SK-N-SH treated with all-trans-retinoic acid at 6 μM for 48 hours (cell line): ENCODE data around the gene SLC2A5.

Experiments used
- ATAC-seq: fragments of 200-7000 bp; cut with Tn5 transposase; 3 replicates; pipeline ENCODE4 v1.9.1; 2020; ENCODE audit warnings: mild to moderate bottlenecking, moderate library complexity
- ARNTL ChIP-seq: fragments of 450-650 bp; formaldehyde crosslinking; IDR thresholded peaks from 2 replicates; pipeline ENCODE4 v1.5.0; 2020; ENCODE audit warnings: low read depth, mild to moderate bottlenecking, moderate library complexity, borderline replicate concordance
- BACH2 ChIP-seq: fragments of 250-450 bp; sonication (Bioruptor Pico); IDR thresholded peaks from 2 replicates; pipeline ENCODE4 v1.9.0; 2021; ENCODE audit warnings: mild to moderate bottlenecking, borderline replicate concordance
- CSDC2 ChIP-seq: fragments of 250-450 bp; sonication (Bioruptor Pico); IDR thresholded peaks from 2 replicates; pipeline ENCODE4 v1.5.0; 2020; ENCODE audit warnings: mild to moderate bottlenecking, moderate library complexity
- ESRRG ChIP-seq: fragments of 250-450 bp; sonication (Bioruptor Pico); IDR thresholded peaks from 2 replicates; pipeline ENCODE4 v1.6.1; 2021; ENCODE audit warnings: mild to moderate bottlenecking
- GLIS3 ChIP-seq: fragments of 250-450 bp; sonication (Bioruptor Pico); IDR thresholded peaks from 2 replicates; pipeline ENCODE4 v1.5.0; 2020; ENCODE audit warnings: mild to moderate bottlenecking, moderate library complexity
- ISL1 ChIP-seq: fragments of 250-450 bp; sonication (Bioruptor Pico); IDR thresholded peaks from 2 replicates; pipeline ENCODE4 v2.1.2; 2022; ENCODE audit warnings: mild to moderate bottlenecking, moderate library complexity
- OSR1 ChIP-seq: fragments of 250-450 bp; sonication (Bioruptor Pico); IDR thresholded peaks from 2 replicates; pipeline ENCODE4 v1.8.0; 2022; ENCODE audit warnings: moderate library complexity, mild to moderate bottlenecking, inconsistent platforms
- PPARA ChIP-seq: fragments of 250-450 bp; sonication (Bioruptor Pico); IDR thresholded peaks from 2 replicates; pipeline ENCODE4 v1.5.0; 2020; ENCODE audit warnings: mild to moderate bottlenecking, borderline replicate concordance
- RARB ChIP-seq: fragments of 250-450 bp; sonication (Bioruptor Pico); IDR thresholded peaks from 2 replicates; pipeline ENCODE4 v1.8.0; 2021; ENCODE audit warnings: mild to moderate bottlenecking, moderate library complexity
- SNAI2 ChIP-seq: fragments of 250-450 bp; sonication (Bioruptor Pico); IDR thresholded peaks from 2 replicates; pipeline ENCODE4 v1.5.0; 2020; ENCODE audit warnings: mild to moderate bottlenecking, moderate library complexity
- TCF4 ChIP-seq: fragments of 250-450 bp; sonication (Bioruptor Pico); IDR thresholded peaks from 2 replicates; pipeline ENCODE4 v1.8.0; 2021; ENCODE audit warnings: mild to moderate bottlenecking, moderate library complexity, borderline replicate concordance
- TOX ChIP-seq: fragments of 250-450 bp; sonication (Bioruptor Pico); IDR thresholded peaks from 2 replicates; pipeline ENCODE4 v1.8.0; 2021; ENCODE audit warnings: mild to moderate bottlenecking, moderate library complexity, borderline replicate concordance
- ZC3H10 ChIP-seq: fragments of 250-450 bp; sonication (Bioruptor Pico); IDR thresholded peaks from 2 replicates; pipeline ENCODE4 v1.5.1; 2021; ENCODE audit warnings: mild to moderate bottlenecking, moderate library complexity
- ZFP3 ChIP-seq: fragments of 250-450 bp; sonication (Bioruptor Pico); IDR thresholded peaks from 2 replicates; pipeline ENCODE4 v1.5.0; 2020; ENCODE audit warnings: mild to moderate bottlenecking, moderate library complexity
- ZFP30 ChIP-seq: fragments of 450-650 bp; formaldehyde crosslinking; IDR thresholded peaks from 2 replicates; pipeline ENCODE4 v1.5.0; 2022; ENCODE audit warnings: mild to moderate bottlenecking, moderate library complexity
- ZNF70 ChIP-seq: fragments of 450-650 bp; formaldehyde crosslinking; IDR thresholded peaks from 2 replicates; pipeline ENCODE4 v1.5.0; 2020; ENCODE audit warnings: mild to moderate bottlenecking, moderate library complexity
- ZNF8 ChIP-seq: fragments of 450-650 bp; formaldehyde crosslinking; IDR thresholded peaks from 2 replicates; pipeline ENCODE4 v1.5.0; 2020; ENCODE audit warnings: mild to moderate bottlenecking, moderate library complexity
- TF ChIP-seq, protein P1 (sequence below): fragments of 250-450 bp; sonication (Bioruptor Pico); IDR thresholded peaks from 2 replicates; pipeline ENCODE4 v1.5.0; 2020; ENCODE audit warnings: mild to moderate bottlenecking, moderate library complexity
- TF ChIP-seq, protein P2 (sequence below): fragments of 250-450 bp; sonication (Bioruptor Pico); IDR thresholded peaks from 2 replicates; pipeline ENCODE4 v1.5.1; 2020; ENCODE audit warnings: low read depth, mild to moderate bottlenecking, moderate library complexity
- TF ChIP-seq, protein P3 (sequence below): fragments of 250-450 bp; sonication (Bioruptor Pico); IDR thresholded peaks from 2 replicates; pipeline ENCODE4 v1.8.0; 2020; ENCODE audit warnings: mild to moderate bottlenecking, moderate library complexity, borderline replicate concordance
- TF ChIP-seq, protein P4 (sequence below): fragments of 250-450 bp; sonication (Bioruptor Pico); IDR thresholded peaks from 2 replicates; pipeline ENCODE4 v1.8.0; 2021; ENCODE audit warnings: low read depth, mild to moderate bottlenecking, moderate library complexity, borderline replicate concordance

The SLC2A5 gene

DNA sequence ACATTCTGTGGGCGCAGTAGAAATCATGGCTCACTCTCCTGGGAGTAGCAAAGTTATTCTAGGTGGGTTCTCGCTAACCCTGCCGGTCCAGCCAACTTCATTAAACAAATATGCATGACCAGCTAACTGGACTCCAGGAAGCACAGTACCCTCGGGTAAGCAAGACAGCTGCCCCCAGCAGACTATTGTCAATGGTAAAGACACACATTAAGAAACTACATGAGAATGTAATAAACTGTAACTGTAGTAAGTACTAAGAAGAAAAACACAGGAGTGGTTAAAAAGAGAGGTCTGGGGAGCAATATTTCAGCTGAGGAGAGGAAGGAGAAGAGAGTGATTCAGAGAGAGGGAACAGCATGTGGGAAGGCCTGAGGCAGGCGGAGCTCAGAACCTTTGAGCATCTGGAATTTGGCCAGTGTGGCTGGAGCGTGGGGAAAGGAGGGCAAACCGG lies 7.4 kb downstream of the SLC2A5 start:
- no peak for ATAC-seq
- TF ChIP-seq ZFP3 (CRISPR knock-in tag), result no peak
- TF ChIP-seq ZNF70 (CRISPR knock-in tag), result no peak
- TF ChIP-seq RARB (CRISPR knock-in tag), result no peak

DNA sequence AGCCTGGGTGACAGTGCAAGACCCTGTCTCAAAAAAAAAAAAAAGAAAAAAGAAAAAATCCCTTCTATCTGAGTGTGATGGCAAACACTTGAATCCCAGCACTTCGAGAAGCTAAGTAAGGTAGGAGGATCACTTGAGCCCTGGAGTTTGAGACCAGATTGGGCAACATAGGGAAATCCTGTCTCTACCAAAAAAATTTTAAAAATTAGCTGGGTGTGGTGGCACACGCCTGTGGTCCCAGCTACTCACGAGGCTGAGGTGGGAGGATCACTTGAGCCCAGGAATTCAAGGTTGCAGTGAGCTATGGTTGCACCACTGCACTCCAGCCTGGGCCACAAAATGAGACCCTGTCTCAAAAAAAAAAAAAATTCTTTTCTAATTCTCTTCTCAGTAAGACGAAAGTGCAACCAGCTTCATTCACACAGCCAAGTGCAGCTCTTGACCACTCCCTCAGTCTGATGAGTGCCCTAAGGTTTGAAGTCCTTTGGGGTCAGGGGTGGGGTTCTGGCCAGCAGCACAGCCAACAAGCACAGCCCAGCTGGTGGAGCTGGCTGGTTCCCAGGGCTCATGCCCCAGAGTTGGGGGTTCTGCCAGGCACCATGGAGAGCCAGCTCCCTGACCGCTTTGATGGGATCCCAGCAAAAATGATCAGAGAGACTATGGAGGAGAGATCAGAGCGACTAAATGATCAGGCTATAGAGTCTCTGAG lies 8.0 kb downstream of the SLC2A5 start:
- TF ChIP-seq ZNF70 (CRISPR knock-in tag) (no peak), ARNTL (no peak), TOX (CRISPR knock-in tag) (no peak), ZNF8 (CRISPR knock-in tag) (no peak), SNAI2 (CRISPR knock-in tag) (no peak)
- ATAC-seq, result no peak

DNA sequence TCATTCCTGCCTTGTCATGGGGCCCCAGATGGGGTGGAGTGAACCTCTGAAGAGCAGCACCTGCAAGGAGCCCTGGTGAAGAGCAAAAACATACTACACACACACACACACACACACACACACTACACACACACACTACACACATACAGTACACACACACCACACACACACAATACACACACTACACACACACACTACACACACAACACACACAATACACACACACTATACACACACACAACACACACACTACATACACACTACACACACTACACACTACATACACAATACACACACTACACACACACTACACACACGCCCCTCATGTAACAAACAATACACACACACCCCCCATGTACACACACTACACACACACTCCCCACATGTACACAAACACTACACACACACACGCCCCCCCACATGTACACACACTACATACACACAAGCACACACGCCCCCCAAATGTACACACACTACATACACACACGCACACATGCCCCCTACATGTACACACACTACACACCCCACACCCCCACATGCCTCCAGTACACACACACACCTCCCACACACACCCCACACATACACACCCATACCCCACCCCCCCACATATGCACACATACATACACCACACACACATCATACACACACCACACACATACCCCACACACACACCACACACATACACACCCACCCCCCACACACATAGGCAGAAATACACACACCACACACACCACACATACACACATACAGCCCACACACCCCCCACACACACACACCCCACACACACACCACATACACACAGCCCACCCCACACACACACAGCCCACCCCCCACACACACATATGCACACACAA lies 9.3 kb downstream of the SLC2A5 start:
- no peak for TF ChIP-seq ARNTL
- no peak for TF ChIP-seq ESRRG (CRISPR knock-in tag)
- no peak for TF ChIP-seq OSR1
- TF ChIP-seq ISL1, result no peak
- TF ChIP-seq CSDC2, result no peak
- TF ChIP-seq, protein P1, sequence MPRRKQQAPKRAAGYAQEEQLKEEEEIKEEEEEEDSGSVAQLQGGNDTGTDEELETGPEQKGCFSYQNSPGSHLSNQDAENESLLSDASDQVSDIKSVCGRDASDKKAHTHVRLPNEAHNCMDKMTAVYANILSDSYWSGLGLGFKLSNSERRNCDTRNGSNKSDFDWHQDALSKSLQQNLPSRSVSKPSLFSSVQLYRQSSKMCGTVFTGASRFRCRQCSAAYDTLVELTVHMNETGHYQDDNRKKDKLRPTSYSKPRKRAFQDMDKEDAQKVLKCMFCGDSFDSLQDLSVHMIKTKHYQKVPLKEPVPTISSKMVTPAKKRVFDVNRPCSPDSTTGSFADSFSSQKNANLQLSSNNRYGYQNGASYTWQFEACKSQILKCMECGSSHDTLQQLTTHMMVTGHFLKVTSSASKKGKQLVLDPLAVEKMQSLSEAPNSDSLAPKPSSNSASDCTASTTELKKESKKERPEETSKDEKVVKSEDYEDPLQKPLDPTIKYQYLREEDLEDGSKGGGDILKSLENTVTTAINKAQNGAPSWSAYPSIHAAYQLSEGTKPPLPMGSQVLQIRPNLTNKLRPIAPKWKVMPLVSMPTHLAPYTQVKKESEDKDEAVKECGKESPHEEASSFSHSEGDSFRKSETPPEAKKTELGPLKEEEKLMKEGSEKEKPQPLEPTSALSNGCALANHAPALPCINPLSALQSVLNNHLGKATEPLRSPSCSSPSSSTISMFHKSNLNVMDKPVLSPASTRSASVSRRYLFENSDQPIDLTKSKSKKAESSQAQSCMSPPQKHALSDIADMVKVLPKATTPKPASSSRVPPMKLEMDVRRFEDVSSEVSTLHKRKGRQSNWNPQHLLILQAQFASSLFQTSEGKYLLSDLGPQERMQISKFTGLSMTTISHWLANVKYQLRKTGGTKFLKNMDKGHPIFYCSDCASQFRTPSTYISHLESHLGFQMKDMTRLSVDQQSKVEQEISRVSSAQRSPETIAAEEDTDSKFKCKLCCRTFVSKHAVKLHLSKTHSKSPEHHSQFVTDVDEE (CRISPR knock-in tag), result no peak
- TF ChIP-seq, protein P2, sequence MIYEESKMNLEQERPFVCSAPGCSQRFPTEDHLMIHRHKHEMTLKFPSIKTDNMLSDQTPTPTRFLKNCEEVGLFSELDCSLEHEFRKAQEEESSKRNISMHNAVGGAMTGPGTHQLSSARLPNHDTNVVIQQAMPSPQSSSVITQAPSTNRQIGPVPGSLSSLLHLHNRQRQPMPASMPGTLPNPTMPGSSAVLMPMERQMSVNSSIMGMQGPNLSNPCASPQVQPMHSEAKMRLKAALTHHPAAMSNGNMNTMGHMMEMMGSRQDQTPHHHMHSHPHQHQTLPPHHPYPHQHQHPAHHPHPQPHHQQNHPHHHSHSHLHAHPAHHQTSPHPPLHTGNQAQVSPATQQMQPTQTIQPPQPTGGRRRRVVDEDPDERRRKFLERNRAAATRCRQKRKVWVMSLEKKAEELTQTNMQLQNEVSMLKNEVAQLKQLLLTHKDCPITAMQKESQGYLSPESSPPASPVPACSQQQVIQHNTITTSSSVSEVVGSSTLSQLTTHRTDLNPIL (CRISPR knock-in tag), result no peak
- TF ChIP-seq ZFP30 (CRISPR knock-in tag), result no peak
- no peak for TF ChIP-seq TCF4 (CRISPR knock-in tag)
- TF ChIP-seq, protein P3, sequence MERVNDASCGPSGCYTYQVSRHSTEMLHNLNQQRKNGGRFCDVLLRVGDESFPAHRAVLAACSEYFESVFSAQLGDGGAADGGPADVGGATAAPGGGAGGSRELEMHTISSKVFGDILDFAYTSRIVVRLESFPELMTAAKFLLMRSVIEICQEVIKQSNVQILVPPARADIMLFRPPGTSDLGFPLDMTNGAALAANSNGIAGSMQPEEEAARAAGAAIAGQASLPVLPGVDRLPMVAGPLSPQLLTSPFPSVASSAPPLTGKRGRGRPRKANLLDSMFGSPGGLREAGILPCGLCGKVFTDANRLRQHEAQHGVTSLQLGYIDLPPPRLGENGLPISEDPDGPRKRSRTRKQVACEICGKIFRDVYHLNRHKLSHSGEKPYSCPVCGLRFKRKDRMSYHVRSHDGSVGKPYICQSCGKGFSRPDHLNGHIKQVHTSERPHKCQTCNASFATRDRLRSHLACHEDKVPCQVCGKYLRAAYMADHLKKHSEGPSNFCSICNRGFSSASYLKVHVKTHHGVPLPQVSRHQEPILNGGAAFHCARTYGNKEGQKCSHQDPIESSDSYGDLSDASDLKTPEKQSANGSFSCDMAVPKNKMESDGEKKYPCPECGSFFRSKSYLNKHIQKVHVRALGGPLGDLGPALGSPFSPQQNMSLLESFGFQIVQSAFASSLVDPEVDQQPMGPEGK (CRISPR knock-in tag), result no peak
- TF ChIP-seq, protein P4, sequence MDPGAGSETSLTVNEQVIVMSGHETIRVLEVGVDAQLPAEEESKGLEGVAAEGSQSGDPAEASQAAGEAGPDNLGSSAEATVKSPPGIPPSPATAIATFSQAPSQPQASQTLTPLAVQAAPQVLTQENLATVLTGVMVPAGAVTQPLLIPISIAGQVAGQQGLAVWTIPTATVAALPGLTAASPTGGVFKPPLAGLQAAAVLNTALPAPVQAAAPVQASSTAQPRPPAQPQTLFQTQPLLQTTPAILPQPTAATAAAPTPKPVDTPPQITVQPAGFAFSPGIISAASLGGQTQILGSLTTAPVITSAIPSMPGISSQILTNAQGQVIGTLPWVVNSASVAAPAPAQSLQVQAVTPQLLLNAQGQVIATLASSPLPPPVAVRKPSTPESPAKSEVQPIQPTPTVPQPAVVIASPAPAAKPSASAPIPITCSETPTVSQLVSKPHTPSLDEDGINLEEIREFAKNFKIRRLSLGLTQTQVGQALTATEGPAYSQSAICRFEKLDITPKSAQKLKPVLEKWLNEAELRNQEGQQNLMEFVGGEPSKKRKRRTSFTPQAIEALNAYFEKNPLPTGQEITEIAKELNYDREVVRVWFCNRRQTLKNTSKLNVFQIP (CRISPR knock-in tag), result no peak
- no peak for TF ChIP-seq RARB (CRISPR knock-in tag)
- TF ChIP-seq ZFP3 (CRISPR knock-in tag), result no peak
- TF ChIP-seq SNAI2 (CRISPR knock-in tag), result no peak
- no peak for TF ChIP-seq ZNF70 (CRISPR knock-in tag)
- no peak for TF ChIP-seq ZC3H10 (CRISPR knock-in tag)
- no peak for TF ChIP-seq ZNF8 (CRISPR knock-in tag)
- no peak for TF ChIP-seq GLIS3 (CRISPR knock-in tag)
- no peak for TF ChIP-seq PPARA
- no peak for TF ChIP-seq TOX (CRISPR knock-in tag)
- ATAC-seq, result no peak

DNA sequence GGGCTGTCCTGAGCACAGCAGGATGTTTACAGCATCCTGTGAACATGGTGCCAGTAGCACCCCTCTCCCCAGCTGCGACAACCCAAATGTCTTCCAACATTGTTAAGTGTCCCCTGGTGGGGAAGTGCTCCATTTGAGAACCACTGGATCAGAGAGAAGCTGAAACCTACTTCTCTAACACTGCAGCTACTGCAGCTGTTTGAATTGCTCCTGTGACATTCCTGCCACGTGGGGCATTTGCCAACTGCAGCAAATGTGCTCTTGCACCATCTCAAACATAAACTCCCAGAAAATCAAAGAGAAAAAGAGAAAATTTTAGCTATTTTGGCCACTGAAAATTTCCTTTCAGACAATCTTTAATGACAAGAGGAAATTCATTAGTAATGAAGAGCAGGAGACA lies 11.0 kb downstream of the SLC2A5 start:
- ATAC-seq, result no peak

More for the DNA sequence above, 11.0 kb downstream of the SLC2A5 start:
- no peak for TF ChIP-seq ISL1
- no peak for TF ChIP-seq BACH2 (CRISPR knock-in tag)
- TF ChIP-seq, protein P1 (CRISPR knock-in tag), result no peak
- TF ChIP-seq, protein P4 (CRISPR knock-in tag), result no peak
